Measurements from ENCODE around the gene SPATA12.

The SPATA12 gene

GRCh38 chr3:57052662-57053061, 7.8 kb upstream of the SPATA12 start:
- Histone ChIP-seq H3K4me3 (ENCODE audit: low read length, poor library complexity, severe bottlenecking) (no peak overlapping the region), H3K9me2 (replicated peaks; ENCODE audit: low read depth, low read length) (no peaks in the 10 kb centered on the region), H3K4me1 (ENCODE audit: insufficient read depth, low read length, poor library complexity, severe bottlenecking) (peaks cover 28% of the 10 kb centered on the region), H3K9me3 (ENCODE audit: insufficient read depth, low read depth, low read length) (no peaks in the 10 kb centered on the region), H3K79me2 (ENCODE audit: insufficient read depth, low read length) (no peaks in the 10 kb centered on the region), H4K20me1 (ENCODE audit: insufficient read depth, low read length, poor library complexity, severe bottlenecking) (no peaks in the 10 kb centered on the region), H2AFZ (ENCODE audit: low read length) (no peak overlapping the region), H3K27me3 (ENCODE audit: insufficient read depth, low read length, poor library complexity, severe bottlenecking) (no peaks in the 10 kb centered on the region), H3K4me2 (ENCODE audit: low read depth, low read length, poor library complexity, severe bottlenecking) (no peak overlapping the region), H3K36me3 (ENCODE audit: insufficient read depth, low read length) (no peaks in the 10 kb centered on the region), H3K9ac (ENCODE audit: low read depth, low read length, poor library complexity, severe bottlenecking) (no peak overlapping the region), H3F3A (ENCODE audit: low read depth) (no peaks in the 10 kb centered on the region)
- TF ChIP-seq EZH2phosphoT487 (IDR thresholded peaks at IDR 0.05; ENCODE audit: borderline replicate concordance) (no peak), CTCF (conservative IDR thresholded peaks at IDR 0.05; ENCODE audit: low read length) (no peak)

- TF ChIP-seq CTCF (conservative IDR thresholded peaks at IDR 0.05; ENCODE audit: low read length) (no peak), EZH2phosphoT487 (IDR thresholded peaks at IDR 0.05; ENCODE audit: borderline replicate concordance) (no peak)
- Histone ChIP-seq H2AFZ (ENCODE audit: low read length) (no peak overlapping the region), H3K79me2 (ENCODE audit: insufficient read depth, low read length) (no peaks in the 10 kb centered on the region), H4K20me1 (ENCODE audit: insufficient read depth, low read length, poor library complexity, severe bottlenecking) (no peaks in the 10 kb centered on the region), H3K4me2 (ENCODE audit: low read depth, low read length, poor library complexity, severe bottlenecking) (no peak overlapping the region), H3K9me3 (ENCODE audit: insufficient read depth, low read depth, low read length) (no peaks in the 10 kb centered on the region), H3K4me1 (ENCODE audit: insufficient read depth, low read length, poor library complexity, severe bottlenecking) (peaks cover 28% of the 10 kb centered on the region), H3K36me3 (ENCODE audit: insufficient read depth, low read length) (no peaks in the 10 kb centered on the region), H3K4me3 (ENCODE audit: low read length, poor library complexity, severe bottlenecking) (no peak overlapping the region), H3K9ac (ENCODE audit: low read depth, low read length, poor library complexity, severe bottlenecking) (no peak overlapping the region), H3K9me2 (replicated peaks; ENCODE audit: low read depth, low read length) (no peaks in the 10 kb centered on the region), H3F3A (ENCODE audit: low read depth) (no peaks in the 10 kb centered on the region), H3K27me3 (ENCODE audit: insufficient read depth, low read length, poor library complexity, severe bottlenecking) (no peaks in the 10 kb centered on the region)
These were observed 7.3 kb upstream of the SPATA12 start for GRCh38 chr3:57053122-57053521.

- Histone ChIP-seq H3K9me2 (replicated peaks; ENCODE audit: low read depth, low read length) (no peaks in the 10 kb centered on the region), H3K9ac (ENCODE audit: low read depth, low read length, poor library complexity, severe bottlenecking) (peak overlapping the region; percentile 51), H3K4me2 (ENCODE audit: low read depth, low read length, poor library complexity, severe bottlenecking) (peak overlapping the region; percentile 49), H3K9me3 (ENCODE audit: insufficient read depth, low read depth, low read length) (no peaks in the 10 kb centered on the region), H4K20me1 (ENCODE audit: insufficient read depth, low read length, poor library complexity, severe bottlenecking) (no peaks in the 10 kb centered on the region), H3F3A (ENCODE audit: low read depth) (no peaks in the 10 kb centered on the region), H2AFZ (ENCODE audit: low read length) (peak overlapping the region; percentile 14; the same call in 1 of the 2 replicates), H3K79me2 (ENCODE audit: insufficient read depth, low read length) (no peaks in the 10 kb centered on the region), H3K36me3 (ENCODE audit: insufficient read depth, low read length) (no peaks in the 10 kb centered on the region), H3K4me1 (ENCODE audit: insufficient read depth, low read length, poor library complexity, severe bottlenecking) (peaks cover 48% of the 10 kb centered on the region), H3K27me3 (ENCODE audit: insufficient read depth, low read length, poor library complexity, severe bottlenecking) (no peaks in the 10 kb centered on the region), H3K4me3 (ENCODE audit: low read length, poor library complexity, severe bottlenecking) (peak overlapping the region; percentile 42)
- TF ChIP-seq CTCF (conservative IDR thresholded peaks at IDR 0.05; ENCODE audit: low read length) = no peak
- no peak for TF ChIP-seq EZH2phosphoT487 (IDR thresholded peaks at IDR 0.05; ENCODE audit: borderline replicate concordance)
These were observed 3.1 kb upstream of the SPATA12 start for GRCh38 chr3:57057351-57057750.
